Hematopoietic multipotent progenitor cell treated with erythropoietin and hydrocortisone succinate and interleukin-3 and kit ligand, for 4 days (in vitro differentiated cells): ENCODE measurements around the gene RCAN1.

Source experiments
- DNase-seq: peaks from one replicate; pipeline ENCODE4 v3.0.0-alpha.2; 2015

The RCAN1 gene

GRCh38 chr21:34536820-34537219 is 78.1 kb downstream of the RCAN1 start:
- DNase-seq, result no peak

DNA sequence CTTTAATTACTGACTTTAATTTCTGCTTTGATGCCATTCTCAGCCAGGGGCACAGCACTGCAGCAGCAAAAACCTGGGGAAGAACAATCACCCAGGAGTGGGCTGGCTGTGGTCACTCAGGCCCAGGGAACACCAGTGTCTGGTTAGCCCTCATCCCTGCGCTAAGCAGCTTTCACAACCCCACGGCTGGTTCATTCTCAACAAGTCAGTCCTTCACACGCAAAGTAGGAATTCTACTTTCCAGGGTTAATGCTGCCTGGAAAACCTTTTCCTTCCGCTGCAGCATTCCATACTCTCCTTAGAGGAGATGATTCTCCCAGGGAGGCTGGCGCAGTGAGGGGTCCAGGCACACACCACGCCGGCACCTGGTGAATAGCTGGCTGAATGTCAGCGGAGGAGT is 78.6 kb downstream of the RCAN1 start:
- DNase-seq, result no peak

- DNase-seq, result no peak
These were observed 79.0 kb downstream of the RCAN1 start for GRCh38 chr21:34535886-34536285.

DNA sequence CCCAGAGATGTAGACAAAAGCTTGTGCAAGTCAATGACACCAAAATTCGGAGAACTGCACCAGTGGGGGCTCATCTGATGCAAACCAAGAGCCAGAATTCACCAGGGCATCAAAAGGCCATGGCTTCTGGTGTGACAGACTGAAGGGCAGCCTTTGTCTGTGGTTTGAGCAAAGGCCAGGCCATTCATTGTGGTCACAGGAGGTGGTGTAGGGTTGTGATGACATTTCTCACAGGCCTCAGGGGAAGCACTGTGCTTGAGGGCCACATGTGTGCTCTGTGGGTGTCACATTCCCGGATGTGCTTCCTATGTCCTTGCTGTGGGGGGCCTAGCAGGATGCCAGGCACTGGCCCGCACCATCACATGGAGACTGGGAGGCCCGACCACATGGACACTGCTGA is 80.4 kb downstream of the RCAN1 start:
- peak; percentile 63 for DNase-seq

- DNase-seq, result no peak
These were observed 81.0 kb downstream of the RCAN1 start for GRCh38 chr21:34533938-34534337.

DNA sequence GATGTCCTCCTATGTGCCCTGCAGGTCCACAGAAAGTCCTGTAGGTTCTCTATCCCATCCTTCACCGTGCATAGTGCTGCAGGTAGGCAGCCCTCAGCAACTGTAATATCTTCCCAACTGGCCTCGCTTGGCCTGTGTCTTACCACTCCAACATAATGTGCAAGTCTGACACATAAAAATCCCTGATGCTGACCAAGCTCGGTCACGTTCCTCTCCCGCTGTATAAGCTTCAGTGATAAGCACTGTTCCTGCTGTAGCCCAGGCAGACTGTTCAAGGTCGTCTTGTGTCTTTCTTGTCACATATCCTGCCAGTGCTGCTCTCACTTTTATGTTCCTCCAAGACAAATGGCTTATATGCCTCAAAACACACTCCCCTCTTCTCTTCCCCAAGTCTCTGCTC is 83.5 kb downstream of the RCAN1 start:
- no peak for DNase-seq

GRCh38 chr21:34530261-34530660 is 84.7 kb downstream of the RCAN1 start:
- DNase-seq, result no peak

- DNase-seq, result no peak
These were observed 86.8 kb downstream of the RCAN1 start for GRCh38 chr21:34528131-34528561.

GRCh38 chr21:34526618-34527290 is 88.2 kb downstream of the RCAN1 start:
- no peak for DNase-seq

DNA sequence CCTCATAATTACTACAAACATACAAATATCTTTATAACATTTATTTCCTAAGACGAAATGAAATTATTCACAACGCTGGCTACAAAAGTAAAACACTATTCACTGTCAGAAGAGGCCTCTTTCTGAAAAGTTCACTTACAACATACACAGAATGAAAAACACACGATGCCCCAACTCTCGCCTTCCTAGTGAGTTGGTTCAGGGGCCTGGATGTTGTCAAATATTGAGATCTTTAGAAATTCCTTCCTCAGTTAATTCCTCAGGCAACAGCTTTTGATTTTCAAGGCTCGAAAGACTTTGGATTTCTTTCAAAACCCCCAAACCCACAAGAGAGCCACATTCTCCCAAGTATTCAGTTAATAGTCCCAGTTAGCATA is 88.7 kb downstream of the RCAN1 start:
- DNase-seq, result no peak

DNA sequence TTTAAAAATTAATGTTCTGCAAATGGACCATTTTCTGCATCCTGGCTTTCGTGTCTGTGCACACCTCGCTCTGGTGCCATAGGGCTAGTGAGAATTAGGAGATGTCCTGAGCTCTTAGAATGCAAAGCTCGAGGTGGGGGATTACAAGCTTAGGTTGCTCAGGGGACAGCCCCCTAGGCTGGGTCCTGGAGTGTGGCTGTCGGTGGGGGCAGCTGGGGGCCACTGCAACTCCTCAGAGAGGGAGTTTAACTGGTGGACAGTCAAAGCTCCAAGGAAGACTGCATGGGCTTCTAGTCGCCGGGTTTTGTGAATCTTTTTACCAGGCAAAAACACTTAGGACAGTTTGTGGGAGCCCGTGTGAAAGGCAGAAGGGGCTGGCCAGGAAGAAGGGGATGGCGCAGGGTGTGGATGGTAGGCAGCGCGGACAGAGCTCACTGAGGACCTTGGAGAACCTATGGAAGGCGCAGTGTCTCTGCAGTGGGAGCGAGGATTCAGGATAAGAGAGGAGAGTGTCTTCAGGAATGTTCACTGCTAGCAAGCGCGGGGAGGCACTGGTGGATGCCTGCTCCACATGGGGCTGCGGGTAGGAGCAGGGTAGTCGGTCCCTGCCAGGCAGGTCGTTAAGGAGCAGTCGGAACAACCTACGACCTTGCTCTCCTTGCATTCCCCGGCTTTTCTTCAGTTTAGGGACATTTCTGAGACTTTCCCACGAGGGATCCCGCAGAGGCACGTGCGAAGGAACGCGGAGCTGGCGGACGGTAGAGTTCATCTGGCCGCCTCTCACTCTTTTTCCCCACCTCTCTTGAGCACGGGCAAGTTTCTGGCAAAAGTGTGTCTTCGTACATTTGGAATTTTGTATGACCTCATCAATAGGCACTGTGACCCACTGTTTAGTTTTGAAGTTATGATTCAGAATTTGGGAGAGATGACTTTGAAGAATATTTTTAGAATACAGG is 90.0 kb downstream of the RCAN1 start:
- DNase-seq, result no peak

DNA sequence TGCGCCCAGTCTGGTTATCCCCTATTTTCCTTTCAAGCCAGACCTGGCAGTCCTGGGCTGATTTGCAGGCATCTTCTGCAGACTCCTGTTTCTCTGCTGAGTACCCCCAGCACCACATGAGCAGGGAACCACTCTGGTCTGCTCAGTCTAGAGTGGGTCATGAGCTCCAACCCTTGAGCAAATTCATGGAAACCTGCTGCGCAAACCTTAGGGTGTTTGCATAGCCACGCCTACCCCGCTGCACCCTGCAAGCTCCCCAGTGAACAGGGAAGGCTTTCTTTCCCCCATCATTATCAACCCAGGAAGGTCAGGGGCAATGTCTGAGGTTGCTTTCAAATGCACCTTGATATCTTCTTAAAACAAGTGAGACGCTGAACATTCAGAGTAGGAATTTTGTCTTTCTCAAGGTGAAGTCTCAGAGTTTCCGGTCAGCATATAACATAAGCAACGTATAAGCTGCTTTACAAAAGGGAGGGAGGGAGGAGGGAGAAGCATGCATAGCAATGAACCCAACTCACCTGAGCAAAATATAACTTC is 91.8 kb downstream of the RCAN1 start:
- DNase-seq, result no peak

GRCh38 chr21:34522284-34522683 is 92.6 kb downstream of the RCAN1 start:
- DNase-seq, result no peak

DNA sequence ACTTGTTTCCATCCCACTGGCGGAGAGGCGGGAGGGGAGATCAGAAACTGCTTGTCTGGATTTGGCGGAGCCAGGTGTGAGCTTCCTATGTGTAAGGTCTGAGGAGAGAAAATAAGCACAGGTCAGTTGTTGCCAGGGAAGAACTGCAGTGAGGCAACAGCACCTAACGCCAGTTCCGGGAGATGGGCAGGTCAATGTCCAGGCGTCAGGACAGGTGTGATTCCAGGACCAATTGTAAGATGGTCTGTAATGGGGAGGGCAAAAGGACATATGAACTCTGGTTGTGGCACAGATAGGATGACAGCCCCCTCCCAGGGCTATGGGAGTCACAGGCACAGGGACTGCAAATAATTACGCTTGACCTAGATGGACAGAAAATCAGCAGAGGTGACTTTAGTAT is 93.4 kb downstream of the RCAN1 start:
- DNase-seq, result no peak

GRCh38 chr21:34520764-34521508 is 94.0 kb downstream of the RCAN1 start:
- DNase-seq, result peak; percentile 78

GRCh38 chr21:34520281-34520680 is 94.6 kb downstream of the RCAN1 start:
- no peak for DNase-seq

DNA sequence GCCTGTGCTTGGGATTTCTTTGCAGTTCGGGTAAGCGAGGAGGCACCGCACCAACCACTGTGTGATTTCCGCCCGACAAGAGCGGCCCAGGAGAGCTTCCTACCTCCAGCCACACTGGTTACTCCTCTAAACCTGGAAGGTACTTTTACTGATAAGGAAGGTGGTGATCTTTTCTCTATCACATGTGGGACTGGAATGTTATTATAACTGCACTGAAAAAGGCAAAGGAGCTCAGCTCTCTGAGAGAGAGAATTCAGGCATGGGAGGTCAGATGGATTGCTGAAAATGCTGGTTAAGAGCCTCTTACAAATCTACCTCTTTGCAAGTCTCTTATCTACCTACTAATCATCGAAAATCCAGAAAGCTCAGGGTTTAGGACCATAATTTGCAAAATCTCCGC is 95.2 kb downstream of the RCAN1 start:
- no peak for DNase-seq

DNA sequence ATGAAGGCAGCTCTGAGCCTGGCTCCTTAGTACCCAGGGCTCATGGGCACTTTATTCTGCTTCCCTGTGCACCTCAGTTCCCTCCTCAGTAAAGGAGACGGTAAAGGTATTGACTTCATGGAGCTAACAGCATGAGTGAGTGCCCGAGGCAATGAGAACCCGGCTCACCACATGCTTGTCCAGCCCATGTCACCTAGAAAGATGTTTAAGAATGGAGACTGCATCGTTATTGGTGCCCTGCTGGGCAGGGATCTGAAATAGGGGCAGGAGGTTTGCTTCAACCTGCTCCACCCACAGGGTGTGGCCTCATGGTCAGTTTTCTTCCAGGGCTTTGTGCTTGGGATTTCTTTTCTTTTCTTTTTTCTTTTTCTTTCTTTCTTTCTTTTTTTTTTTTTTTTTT is 95.9 kb downstream of the RCAN1 start:
- no peak for DNase-seq

- no peak for DNase-seq
These were observed 96.6 kb downstream of the RCAN1 start for GRCh38 chr21:34518301-34518700.

DNA sequence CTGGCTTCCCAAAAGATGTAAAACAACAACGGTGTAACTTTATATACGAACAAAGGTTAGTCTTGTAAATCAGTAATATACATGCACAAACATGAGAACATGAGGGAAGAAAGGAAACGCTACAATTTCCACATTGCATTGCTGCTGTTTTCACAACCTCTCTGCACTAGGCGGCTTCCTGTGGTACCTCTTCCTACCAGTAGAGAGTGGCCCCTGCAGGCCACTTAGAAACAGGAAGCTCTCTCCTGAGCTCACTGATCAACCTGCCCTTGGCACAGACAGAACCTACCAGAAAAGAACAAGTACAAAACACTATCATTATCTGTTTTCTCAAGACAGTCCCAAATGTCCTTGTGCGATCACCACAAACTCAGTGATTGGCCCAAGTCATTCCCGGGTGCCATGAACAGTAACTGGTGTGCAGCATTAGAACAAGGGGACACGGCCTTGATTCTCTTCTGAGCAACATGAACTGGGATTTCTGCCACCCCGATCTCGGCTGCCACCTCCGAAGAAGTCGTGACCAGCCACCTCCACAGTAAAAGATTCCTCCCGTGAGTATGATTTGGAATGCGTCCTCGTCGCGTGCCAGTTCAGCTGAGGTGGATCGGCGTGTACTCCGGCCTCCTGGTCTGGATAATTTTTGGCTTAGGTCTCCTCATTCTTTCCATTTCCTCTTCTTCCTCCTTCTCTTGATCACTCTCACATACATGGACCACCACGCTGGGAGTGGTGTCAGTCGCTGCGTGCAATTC is 97.2 kb downstream of the RCAN1 start:
- peak; percentile 87 for DNase-seq

DNA sequence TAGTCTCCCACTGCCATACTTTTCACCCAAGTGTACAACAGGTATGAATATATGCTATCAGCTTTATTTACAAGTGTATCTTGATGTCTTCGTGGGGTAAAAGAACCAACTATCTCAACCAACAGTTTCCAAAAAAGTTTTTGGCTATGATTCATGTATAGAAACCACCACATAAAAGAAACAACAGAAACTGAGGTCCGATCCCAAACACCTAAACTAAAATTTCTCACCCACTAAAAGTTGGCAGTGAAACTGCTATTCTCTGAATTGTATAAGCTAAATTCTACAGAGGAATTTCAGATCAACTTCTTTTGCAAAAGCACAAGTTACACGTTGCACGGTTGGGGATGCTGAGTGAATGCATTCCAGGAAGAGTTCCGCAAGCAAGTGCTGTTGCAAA is 97.9 kb downstream of the RCAN1 start:
- DNase-seq, result no peak

DNA sequence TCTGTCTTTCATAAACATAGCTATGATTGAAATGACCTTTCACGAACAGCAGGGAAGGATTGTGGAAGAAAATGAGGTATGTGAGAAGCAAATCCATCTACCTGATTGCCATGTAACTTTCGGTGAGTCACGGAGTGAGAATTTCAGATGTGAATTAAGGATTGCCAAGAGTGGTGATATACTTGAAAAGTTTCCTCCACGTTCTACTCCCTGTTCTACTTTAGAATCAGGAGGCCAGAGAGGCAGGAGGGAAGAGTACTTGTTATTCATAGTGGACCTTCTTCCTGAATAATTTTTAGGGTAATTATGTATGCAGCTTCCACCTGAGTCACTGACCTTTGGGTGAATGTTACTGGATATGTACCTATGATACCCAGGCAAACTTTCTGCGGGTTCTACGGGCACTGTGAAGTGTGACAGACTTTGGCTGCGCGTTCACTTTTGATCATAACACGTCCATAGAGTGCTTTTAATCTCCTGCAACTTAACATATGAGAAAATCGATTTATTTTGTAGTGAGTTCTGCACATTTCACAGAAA is 100.3 kb downstream of the RCAN1 start:
- no peak for DNase-seq
